Fibroblast of lung (primary cell): ENCODE results near the gene INPP5K. TPM values are rescaled to one million over a fixed set of nuclear protein-coding genes. Genes with fewer than 3 reads are reported as not detected.

Experiments
- DNase-seq, 2 donors: peaks; one replicate each; pipeline versions ENCODE4 v3.0.0 to v3.0.0-alpha.2; 2010; ENCODE audit warnings: low read depth in 2 of 2
- H2AFZ ChIP-seq: 2 replicates; pipeline ENCODE4 v1.5.1; 2012; ENCODE audit warnings: low read length, control low read depth, inconsistent platforms
- H3K27ac ChIP-seq: 2 replicates; pipeline ENCODE4 v1.5.1; 2011; ENCODE audit warnings: low read length, control low read depth; ENCODE audit not compliant: insufficient read depth
- H3K27me3 ChIP-seq: 2 replicates; pipeline ENCODE4 v1.5.1; 2011; ENCODE audit warnings: mild to moderate bottlenecking, low read length; ENCODE audit not compliant: control insufficient read depth, insufficient read depth
- H3K36me3 ChIP-seq: 2 replicates; pipeline ENCODE4 v1.5.1; 2011; ENCODE audit warnings: low read length; ENCODE audit not compliant: control insufficient read depth, insufficient read depth
- H3K4me1 ChIP-seq: 2 replicates; pipeline ENCODE4 v1.5.1; 2011; ENCODE audit warnings: low read length; ENCODE audit not compliant: control insufficient read depth, insufficient read depth; ENCODE audit errors: extremely low read depth
- H3K4me2 ChIP-seq: 2 replicates; pipeline ENCODE4 v1.5.1; 2011; ENCODE audit warnings: low read length, control low read depth; ENCODE audit not compliant: insufficient read depth; ENCODE audit errors: extremely low read depth
- H3K4me3 ChIP-seq, 4 experiments: fragments of 200-600 bp in 1 of 4; sonication (generic) in 1 of 4; replicated peaks in 1 of 4; 2 replicates each; pipeline ENCODE4 v1.5.1; 2011 to 2016; ENCODE audit warnings: low read length in 4 of 4, low read depth in 3 of 4, mild to moderate bottlenecking in 3 of 4, control low read depth in 2 of 4, inconsistent platforms in 1 of 4, mixed read lengths in 1 of 4; ENCODE audit not compliant: insufficient read depth in 1 of 4; ENCODE audit errors: control extremely low read depth in 1 of 4
- H3K79me2 ChIP-seq: 2 replicates; pipeline ENCODE4 v1.5.1; 2012; ENCODE audit warnings: mild to moderate bottlenecking, low read length, inconsistent platforms; ENCODE audit not compliant: control insufficient read depth, insufficient read depth
- H3K9ac ChIP-seq: 2 replicates; pipeline ENCODE4 v1.5.1; 2011; ENCODE audit warnings: mild to moderate bottlenecking, low read length, control low read depth; ENCODE audit not compliant: insufficient read depth
- H3K9me3 ChIP-seq: 2 replicates; pipeline ENCODE4 v1.5.1; 2012; ENCODE audit warnings: low read depth, low read length; ENCODE audit not compliant: control insufficient read depth, insufficient read depth
- H4K20me1 ChIP-seq: 2 replicates; pipeline ENCODE4 v1.5.1; 2011; ENCODE audit warnings: low read length; ENCODE audit not compliant: control insufficient read depth, insufficient read depth; ENCODE audit errors: extremely low read depth
- EZH2 ChIP-seq: IDR thresholded peaks from 2 replicates; pipeline ENCODE4 v1.5.1; 2012; ENCODE audit warnings: low read length, control low read depth, mild to moderate bottlenecking; ENCODE audit errors: missing control alignments
- polyA plus RNA-seq, 2 donors: library from polyadenylated mRNA; depleted of rRNA in 1 of 2; stranded (reverse) in 1 of 2; unstranded in 1 of 2; fragments of >200 nt; gene quantifications; 2 replicates each; pipeline ENCODE4 v1.2.1, GENCODE V29; 2011 to 2012; ENCODE audit warnings: missing spikeins in 1 of 2
- total RNA-seq: library from RNA; depleted of rRNA; stranded (reverse); fragments of >200 nt; gene quantifications from 2 replicates; pipeline ENCODE4 v1.2.1, GENCODE V29; 2014
- TF ChIP-seq, protein P1 (sequence below), 2 donors: IDR thresholded peaks in 1 of 2; conservative IDR thresholded peaks in 1 of 2; 1 replicate in 1 of 2; 2 replicates in 1 of 2; pipeline ENCODE4 v1.5.1; 2011 to 2012; ENCODE audit warnings: low read length in 2 of 2, control low read depth in 1 of 2, inconsistent platforms in 1 of 2, low read depth in 1 of 2, mild to moderate bottlenecking in 1 of 2

The INPP5K gene
- total and polyA plus RNA-seq, 2 donors (not counting 1 experiment from before 2014, with no cell fraction given): 21.0 to 34.5 TPM

DNA sequence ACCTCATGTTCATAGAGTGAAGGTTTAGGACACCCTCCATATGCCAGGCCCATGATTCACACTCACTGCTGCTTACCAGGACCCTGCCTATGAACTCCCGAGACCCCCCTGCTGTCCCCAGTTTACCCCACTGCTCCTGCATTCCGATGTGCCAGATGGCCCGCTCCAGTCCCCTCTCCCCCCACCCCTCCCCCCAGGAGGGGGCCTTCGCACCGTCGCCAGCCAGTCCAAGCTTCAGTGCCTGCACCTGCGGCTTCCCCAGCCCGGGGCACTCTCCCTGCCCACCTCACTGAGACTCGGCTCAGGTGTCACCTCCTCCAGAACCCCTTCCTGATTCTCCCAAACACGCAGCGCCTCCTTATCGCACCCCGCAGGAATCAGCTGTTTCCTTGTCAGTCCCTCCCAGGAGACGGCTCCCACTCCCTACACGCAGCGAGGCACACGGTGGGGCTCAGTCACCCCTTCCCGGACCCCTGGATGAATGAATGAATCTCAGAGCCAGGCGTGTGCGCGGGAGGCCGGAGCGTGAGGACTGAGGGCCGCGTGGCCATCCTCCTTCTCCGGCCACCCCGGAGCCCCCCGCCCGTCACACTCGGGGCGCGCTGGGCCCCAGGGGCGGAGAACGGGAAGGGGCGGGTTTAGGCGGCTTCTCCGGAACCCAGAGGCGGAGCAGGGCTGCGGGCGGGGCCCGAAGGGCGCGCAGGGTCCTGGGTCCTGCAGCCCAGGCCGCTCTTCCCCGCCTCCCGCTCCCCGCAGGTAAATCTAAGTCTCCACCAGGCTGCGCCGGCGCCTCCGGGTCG, 25.6 kb downstream of the INPP5K start:
- DNase-seq: peak; percentile 34 to 39
- Histone ChIP-seq H2AFZ (peak overlapping the region; percentile 20), H3K27ac (peak overlapping the region; percentile 84)

GRCh38 chr17:1488826-1489270, 27.6 kb downstream of the INPP5K start:
- peaks cover 35% of the 10 kb centered on the region for H3K79me2 ChIP-seq
- peak overlapping the region; percentile 26 to 58 (median 50) for H3K4me3 ChIP-seq
- no peak overlapping the region for H3K9ac ChIP-seq
- H2AFZ ChIP-seq: no peak overlapping the region
- H3K36me3 ChIP-seq: peaks cover 4% of the 10 kb centered on the region
- no peaks in the 10 kb centered on the region for H3K9me3 ChIP-seq
- peak overlapping the region; percentile 88 for H3K4me2 ChIP-seq
- no peak for TF ChIP-seq EZH2
- TF ChIP-seq, protein P1, sequence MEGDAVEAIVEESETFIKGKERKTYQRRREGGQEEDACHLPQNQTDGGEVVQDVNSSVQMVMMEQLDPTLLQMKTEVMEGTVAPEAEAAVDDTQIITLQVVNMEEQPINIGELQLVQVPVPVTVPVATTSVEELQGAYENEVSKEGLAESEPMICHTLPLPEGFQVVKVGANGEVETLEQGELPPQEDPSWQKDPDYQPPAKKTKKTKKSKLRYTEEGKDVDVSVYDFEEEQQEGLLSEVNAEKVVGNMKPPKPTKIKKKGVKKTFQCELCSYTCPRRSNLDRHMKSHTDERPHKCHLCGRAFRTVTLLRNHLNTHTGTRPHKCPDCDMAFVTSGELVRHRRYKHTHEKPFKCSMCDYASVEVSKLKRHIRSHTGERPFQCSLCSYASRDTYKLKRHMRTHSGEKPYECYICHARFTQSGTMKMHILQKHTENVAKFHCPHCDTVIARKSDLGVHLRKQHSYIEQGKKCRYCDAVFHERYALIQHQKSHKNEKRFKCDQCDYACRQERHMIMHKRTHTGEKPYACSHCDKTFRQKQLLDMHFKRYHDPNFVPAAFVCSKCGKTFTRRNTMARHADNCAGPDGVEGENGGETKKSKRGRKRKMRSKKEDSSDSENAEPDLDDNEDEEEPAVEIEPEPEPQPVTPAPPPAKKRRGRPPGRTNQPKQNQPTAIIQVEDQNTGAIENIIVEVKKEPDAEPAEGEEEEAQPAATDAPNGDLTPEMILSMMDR (conservative IDR thresholded peaks at IDR 0.05 in 1 of 2, IDR thresholded peaks at IDR 0.05 in 1 of 2; ENCODE audit: low read depth in 1 of 2, low read length in 2 of 2): no peak
- H3K4me1 ChIP-seq: peaks cover 17% of the 10 kb centered on the region
- H3K27me3 ChIP-seq: no peaks in the 10 kb centered on the region
- H4K20me1 ChIP-seq: no peaks in the 10 kb centered on the region
- no peak for DNase-seq
- peak overlapping the region; percentile 87 for H3K27ac ChIP-seq

More for the DNA sequence above, 25.6 kb downstream of the INPP5K start:
- no peak for TF ChIP-seq EZH2
- TF ChIP-seq, protein P1 (conservative IDR thresholded peaks at IDR 0.05 in 1 of 2, IDR thresholded peaks at IDR 0.05 in 1 of 2; ENCODE audit: low read depth in 1 of 2, low read length in 2 of 2): no peak
- Histone ChIP-seq H3K9me3 (no peaks in the 10 kb centered on the region), H3K79me2 (peaks cover 23% of the 10 kb centered on the region), H4K20me1 (no peaks in the 10 kb centered on the region), H3K4me2 (peak overlapping the region; percentile 97), H3K4me1 (peaks cover 13% of the 10 kb centered on the region), H3K36me3 (peaks cover 2% of the 10 kb centered on the region), H3K4me3 (peak overlapping the region; percentile 66 to 85 (median 77)), H3K9ac (peak overlapping the region; percentile 75), H3K27me3 (no peaks in the 10 kb centered on the region)

DNA sequence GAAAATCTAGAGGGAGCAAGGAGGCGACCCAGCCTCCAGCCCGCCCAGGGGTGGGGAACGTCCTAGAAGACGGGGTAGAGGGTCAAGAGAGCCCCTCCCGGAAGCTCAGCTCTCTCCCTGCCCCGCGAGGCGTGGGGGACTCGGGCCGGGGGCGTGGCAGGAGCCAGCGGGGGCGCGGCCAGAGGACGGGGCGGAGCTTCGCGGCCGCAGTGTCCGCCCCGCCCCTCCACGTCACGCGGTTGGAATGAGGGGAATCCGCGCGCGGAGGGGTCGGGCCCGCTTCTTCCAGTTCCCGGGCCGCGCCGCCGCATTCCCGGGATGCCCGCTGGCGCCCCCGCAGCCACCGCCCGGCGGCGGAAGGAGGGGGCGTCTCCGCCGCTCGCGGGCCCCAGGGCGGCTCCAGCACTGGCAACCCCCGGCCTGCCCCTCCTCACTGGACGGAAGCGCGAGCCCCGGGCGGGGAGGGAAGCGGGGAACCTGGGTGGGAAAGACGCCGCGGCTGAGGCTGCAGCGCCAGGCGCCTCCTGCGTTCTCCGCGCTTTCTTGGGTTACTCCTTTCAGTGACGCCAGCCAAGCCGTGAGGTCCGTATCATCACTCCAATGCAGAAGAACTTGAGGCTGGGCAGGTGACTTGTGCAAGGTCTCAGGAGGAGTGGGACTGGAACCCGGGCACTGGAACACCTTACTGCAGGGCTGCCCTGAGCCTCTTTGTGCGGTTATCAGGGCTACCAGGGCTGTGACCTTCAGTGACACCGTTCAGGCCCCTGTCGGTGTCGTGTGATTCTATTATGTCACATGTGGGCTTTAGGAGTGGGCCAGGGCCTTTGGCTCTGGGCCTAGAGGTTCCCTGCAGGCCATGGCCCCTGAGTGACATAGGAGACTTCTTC, 28.2 kb downstream of the INPP5K start:
- TF ChIP-seq EZH2: no peak
- TF ChIP-seq, protein P1 (conservative IDR thresholded peaks at IDR 0.05 in 1 of 2, IDR thresholded peaks at IDR 0.05 in 1 of 2; ENCODE audit: low read depth in 1 of 2, low read length in 2 of 2): no peak
- Histone ChIP-seq H4K20me1 (no peaks in the 10 kb centered on the region), H3K27ac (peak overlapping the region; percentile 87), H3K9ac (peak overlapping the region; percentile 61), H3K4me1 (peaks cover 17% of the 10 kb centered on the region), H3K27me3 (no peaks in the 10 kb centered on the region), H3K79me2 (peaks cover 38% of the 10 kb centered on the region), H3K9me3 (no peaks in the 10 kb centered on the region), H3K4me2 (peak overlapping the region; percentile 88), H3K4me3 (peak overlapping the region; percentile 26 to 58 (median 50)), H3K36me3 (peaks cover 5% of the 10 kb centered on the region), H2AFZ (no peak overlapping the region)
- peak; percentile 80 to 84 for DNase-seq
